Common myeloid progenitor, CD34-positive (primary cell): ENCODE results near the gene TMEM158.

Source experiments
- CTCF ChIA-PET: fragments of 350-600 bp; sonication (Branson Sonifier 250); formaldehyde crosslinking; loops from one replicate; lab custom pipeline; 2021; ENCODE audit warnings: antibody characterized with exemption; lab: Charles Lee
- POLR2A ChIA-PET: fragments of 350-600 bp; sonication (Branson Sonifier 250); formaldehyde crosslinking; loops from one replicate; lab custom pipeline; 2021; ENCODE audit warnings: antibody characterized with exemption; lab: Charles Lee
- DNase-seq, 3 donors: peaks; one replicate each; pipeline versions ENCODE4 v3.0.0 to v3.0.0-alpha.2; 2013
- H3K27ac ChIP-seq, 2 experiments: 1 replicate in 1 of 2; 2 replicates in 1 of 2; pipeline ENCODE4 v1.7.0; 2013; ENCODE audit warnings: inconsistent platforms in 2 of 2, low read length in 2 of 2, mild to moderate bottlenecking in 2 of 2, low read depth in 1 of 2, moderate library complexity in 1 of 2; ENCODE audit not compliant: severe bottlenecking in 2 of 2, insufficient read depth in 1 of 2, poor library complexity in 1 of 2
- H3K27me3 ChIP-seq, 5 experiments: replicated peaks in 2 of 5; 1 replicate in 3 of 5; 2 replicates in 2 of 5; pipeline versions ENCODE4 v1.6.1 to v1.7.0; 2013; ENCODE audit warnings: low read length in 4 of 5, mild to moderate bottlenecking in 2 of 5, moderate library complexity in 2 of 5, inconsistent platforms in 1 of 5; ENCODE audit not compliant: insufficient read depth in 5 of 5, control insufficient read depth in 4 of 5
- H3K36me3 ChIP-seq, 4 experiments: 1 replicate in 2 of 4; 2 replicates in 2 of 4; pipeline versions ENCODE4 v1.6.1 to v1.7.0; 2013; ENCODE audit warnings: low read length in 3 of 4, control low read depth in 1 of 4, mild to moderate bottlenecking in 1 of 4; ENCODE audit not compliant: control insufficient read depth in 4 of 4, insufficient read depth in 4 of 4
- H3K4me1 ChIP-seq, 4 experiments: 1 replicate in 3 of 4; 2 replicates in 1 of 4; pipeline versions ENCODE4 v1.6.1 to v1.7.1; 2013; ENCODE audit warnings: low read length in 3 of 4, mild to moderate bottlenecking in 3 of 4, control low read depth in 1 of 4, inconsistent platforms in 1 of 4, moderate library complexity in 1 of 4; ENCODE audit not compliant: control insufficient read depth in 4 of 4, insufficient read depth in 4 of 4; ENCODE audit errors: control extremely low read depth in 1 of 4
- H3K4me3 ChIP-seq, 7 experiments: 1 replicate in 4 of 7; 2 replicates in 3 of 7; pipeline versions ENCODE4 v1.5.1 to v1.7.0; 2013; ENCODE audit warnings: mild to moderate bottlenecking in 7 of 7, low read length in 6 of 7, moderate library complexity in 6 of 7, inconsistent platforms in 2 of 7, low read depth in 2 of 7, control low read depth in 1 of 7; ENCODE audit not compliant: insufficient read depth in 4 of 7, control insufficient read depth in 1 of 7; ENCODE audit errors: extremely low read depth in 1 of 7
- H3K9me3 ChIP-seq, 5 experiments: 1 replicate in 4 of 5; 2 replicates in 1 of 5; pipeline versions ENCODE4 v1.6.1 to v1.7.1; 2013; ENCODE audit warnings: low read length in 4 of 5, mild to moderate bottlenecking in 2 of 5, inconsistent platforms in 1 of 5, low read depth in 1 of 5, moderate library complexity in 1 of 5; ENCODE audit not compliant: control insufficient read depth in 4 of 5, insufficient read depth in 2 of 5; ENCODE audit errors: control extremely low read depth in 1 of 5
- WGBS: methylation state at CpG from one replicate; pipeline ENCODE4 v1.1.5; 2013; ENCODE audit not compliant: insufficient coverage; 5-methylcytosine and 5-hydroxymethylcytosine counted together

The TMEM158 gene

DNA sequence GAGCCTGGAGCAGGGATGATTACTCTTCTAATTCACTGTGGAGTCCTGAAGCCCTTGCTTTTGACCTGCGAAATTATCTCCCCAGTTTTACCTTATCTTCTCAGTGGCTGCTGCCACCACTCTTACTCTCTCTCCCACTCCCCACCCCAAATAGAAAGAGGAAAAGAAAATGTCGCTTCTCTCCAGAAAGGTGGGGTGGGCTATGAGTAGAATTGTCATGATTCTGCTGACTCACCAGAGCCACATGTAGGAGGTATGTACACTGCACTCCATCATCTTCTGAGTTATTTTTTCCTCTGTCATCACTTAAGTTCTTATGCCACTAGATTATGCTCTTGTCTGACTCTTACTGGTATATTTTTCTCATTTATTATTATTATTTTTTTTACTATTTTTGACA, 43.9 kb upstream of the TMEM158 start:
- Histone ChIP-seq H3K4me3 (no peak overlapping the region), H3K9me3 (no peaks in the 10 kb centered on the region), H3K4me1 (peaks cover 0 to 9% (median 0%) of the 10 kb centered on the region in 4 experiments), H3K27ac (no peak overlapping the region), H3K27me3 (no peaks in the 10 kb centered on the region), H3K36me3 (no peaks in the 10 kb centered on the region)
- ChIA-PET CTCF (no interaction called here), POLR2A (no interaction called here)
- DNase-seq: peak in 2 of 3 donors; percentile 8 to 12
- WGBS: no CpG with 5 or more reads among the region's 2 CpGs

DNA sequence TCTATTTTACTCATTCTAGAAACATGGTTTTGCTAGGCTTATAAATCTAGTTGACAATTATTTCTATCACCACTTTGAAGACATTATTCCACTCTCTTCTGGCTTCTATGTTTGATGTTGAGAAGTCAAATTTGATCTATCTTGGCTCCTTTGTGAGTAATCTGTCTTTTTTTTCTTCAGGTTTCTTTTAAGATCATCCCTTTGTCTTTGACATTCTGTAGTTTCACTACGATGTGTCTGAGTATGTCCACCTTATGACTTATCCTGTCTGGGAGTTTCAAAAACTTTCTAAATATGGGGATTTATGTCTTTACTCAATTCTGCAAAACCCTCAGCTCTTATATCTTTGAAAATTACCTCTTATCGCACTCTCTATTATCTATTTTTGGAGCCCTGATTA, 41.0 kb upstream of the TMEM158 start:
- no peaks in the 10 kb centered on the region for H3K4me1 ChIP-seq
- no peaks in the 10 kb centered on the region for H3K9me3 ChIP-seq
- no peak overlapping the region for H3K4me3 ChIP-seq
- CTCF ChIA-PET: interaction anchor here (1.2 kb wide), 1 partner anchor 9 kb away, joined by 3 read pairs; no protein-coding TSS in a partner anchor
- no peaks in the 10 kb centered on the region for H3K36me3 ChIP-seq
- POLR2A ChIA-PET: no interaction called here
- no peak for DNase-seq
- no peak overlapping the region for H3K27ac ChIP-seq
- 100% methylated on average over 1 of the region's 2 CpGs for WGBS
- no peaks in the 10 kb centered on the region for H3K27me3 ChIP-seq

DNA sequence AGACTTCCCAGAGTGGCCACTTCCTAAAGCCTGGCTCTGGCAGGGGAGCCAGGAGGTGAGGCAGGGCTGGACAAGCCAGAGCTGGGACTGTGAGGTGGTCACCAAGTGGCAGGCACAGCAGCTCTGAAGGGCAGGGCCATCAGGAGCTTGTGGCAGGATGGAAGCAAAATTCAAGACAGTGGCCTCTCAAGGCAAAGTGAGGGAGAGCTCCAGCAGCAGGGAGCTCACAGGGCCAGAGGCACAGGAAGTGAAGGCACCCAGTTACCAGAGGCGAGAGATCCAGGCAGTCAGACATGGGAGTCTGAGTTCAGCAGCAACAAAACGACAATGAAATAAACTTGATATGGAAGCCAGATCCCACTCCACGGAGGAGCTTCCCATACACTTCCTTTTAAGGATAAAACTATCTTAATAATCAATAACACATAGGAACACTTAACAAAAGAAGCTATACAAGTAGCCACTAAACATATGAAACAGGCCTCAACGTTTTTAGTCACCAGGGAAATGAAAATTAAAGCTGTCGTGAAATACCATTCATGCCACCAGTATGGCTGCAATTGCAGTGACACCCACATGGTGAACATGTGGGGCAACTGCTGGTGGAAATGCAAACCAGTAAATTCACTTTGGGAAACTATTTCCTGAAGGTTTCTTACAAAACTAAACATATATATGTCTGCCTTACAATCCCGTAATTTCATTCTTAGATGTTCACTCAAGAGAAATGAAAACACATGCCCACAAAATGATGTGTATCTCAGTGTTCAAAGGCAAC, 35.4 kb upstream of the TMEM158 start:
- Histone ChIP-seq H3K4me3 (no peak overlapping the region), H3K27ac (no peak overlapping the region), H3K9me3 (no peaks in the 10 kb centered on the region), H3K27me3 (no peaks in the 10 kb centered on the region), H3K36me3 (no peaks in the 10 kb centered on the region), H3K4me1 (no peaks in the 10 kb centered on the region)
- ChIA-PET CTCF (interaction anchor here (1.8 kb wide), 1 partner anchor 12 kb away, joined by 3 read pairs; no protein-coding TSS in a partner anchor), POLR2A (no interaction called here)
- 79% methylated on average over 4 of the region's 6 CpGs for WGBS
- no peak for DNase-seq

DNA sequence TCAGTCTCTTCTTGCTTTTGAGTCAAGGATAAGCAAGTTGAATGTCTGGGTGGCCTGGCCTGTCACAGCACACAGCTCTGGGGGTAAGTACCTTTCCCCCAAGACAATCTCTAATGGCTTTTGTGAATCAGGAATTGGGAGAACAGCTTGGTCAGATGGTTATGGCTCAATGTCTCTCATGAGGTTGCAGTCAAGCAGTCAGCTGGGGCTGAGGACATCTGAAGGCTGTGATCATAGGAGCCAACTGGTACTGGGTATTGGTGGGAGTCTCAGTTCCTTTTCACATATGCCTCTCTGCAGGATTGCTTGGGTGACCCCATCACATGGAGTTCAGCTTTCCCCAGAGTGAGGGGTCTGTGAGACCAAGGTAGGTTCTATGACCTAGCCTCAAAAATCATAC, 33.0 kb upstream of the TMEM158 start:
- POLR2A ChIA-PET: interaction anchor here (0.6 kb wide), 1 partner anchor 17 kb away, joined by 4 read pairs; no protein-coding TSS in a partner anchor
- Histone ChIP-seq H3K4me1 (no peaks in the 10 kb centered on the region), H3K27ac (no peak overlapping the region), H3K36me3 (no peaks in the 10 kb centered on the region), H3K4me3 (no peak overlapping the region), H3K27me3 (no peaks in the 10 kb centered on the region), H3K9me3 (peaks cover 0 to 2% (median 0%) of the 10 kb centered on the region in 5 experiments)
- CTCF ChIA-PET: no interaction called here
- DNase-seq: no peak

DNA sequence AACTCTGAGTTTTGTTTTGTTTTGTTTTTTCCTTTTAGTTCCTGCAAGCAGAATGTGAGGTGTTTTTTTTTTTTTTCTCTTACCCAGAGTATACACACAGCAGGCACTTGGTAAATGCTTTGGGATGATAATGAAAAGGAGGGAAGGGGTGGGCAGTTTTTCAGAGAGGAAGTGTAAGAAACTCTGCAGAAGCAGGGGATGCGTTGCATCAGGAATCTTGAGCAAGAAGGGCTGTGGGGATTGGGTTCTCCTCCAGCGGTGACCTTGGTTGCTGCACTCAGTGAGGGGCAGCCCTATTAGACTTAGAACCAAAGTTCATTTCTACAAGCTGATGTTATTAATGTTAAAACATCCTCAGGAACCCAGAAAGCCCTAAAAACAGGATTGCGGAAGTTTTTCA, 32.2 kb upstream of the TMEM158 start:
- ChIA-PET CTCF (interaction anchor here (0.7 to 1.5 kb wide), 2 partner anchors 9 to 27 kb away, joined by 3 read pairs; no protein-coding TSS in a partner anchor), POLR2A (no interaction called here)
- WGBS: 86% methylated on average over 2 of the region's 3 CpGs

DNA sequence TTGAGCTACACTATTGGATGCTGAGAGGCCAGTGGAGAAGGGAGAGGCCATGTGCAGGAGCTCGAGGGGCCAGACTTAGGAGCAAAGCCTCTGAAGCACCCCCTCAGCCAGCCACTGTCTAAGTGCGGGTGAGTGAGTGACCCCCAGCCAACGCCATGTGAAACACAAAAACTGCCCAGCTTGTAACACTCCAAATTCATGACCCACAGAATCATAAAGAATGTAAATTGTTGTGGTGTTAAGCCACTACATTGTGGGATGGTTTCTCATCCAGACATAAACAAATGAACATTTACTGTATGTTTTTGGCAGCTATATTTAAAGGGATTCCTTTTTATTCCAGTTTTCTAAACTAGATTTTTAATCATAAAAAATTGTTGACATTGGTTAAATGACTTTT, 27.2 kb upstream of the TMEM158 start:
- H3K27ac ChIP-seq: no peak overlapping the region
- ChIA-PET CTCF (no interaction called here), POLR2A (no interaction called here)
- 89% methylated on average over 3 of the region's 3 CpGs for WGBS
- H3K36me3 ChIP-seq: no peaks in the 10 kb centered on the region
- H3K4me1 ChIP-seq: no peaks in the 10 kb centered on the region
- no peak for DNase-seq
- H3K4me3 ChIP-seq: no peak overlapping the region
- H3K27me3 ChIP-seq: no peaks in the 10 kb centered on the region
- H3K9me3 ChIP-seq: peaks cover 0 to 2% (median 0%) of the 10 kb centered on the region in 5 experiments

More for the DNA sequence above, 32.2 kb upstream of the TMEM158 start:
- no peak for DNase-seq
- Histone ChIP-seq H3K36me3 (no peaks in the 10 kb centered on the region), H3K27me3 (no peaks in the 10 kb centered on the region), H3K4me1 (no peaks in the 10 kb centered on the region), H3K4me3 (no peak overlapping the region), H3K27ac (no peak overlapping the region), H3K9me3 (peaks cover 0 to 2% (median 0%) of the 10 kb centered on the region in 5 experiments)

DNA sequence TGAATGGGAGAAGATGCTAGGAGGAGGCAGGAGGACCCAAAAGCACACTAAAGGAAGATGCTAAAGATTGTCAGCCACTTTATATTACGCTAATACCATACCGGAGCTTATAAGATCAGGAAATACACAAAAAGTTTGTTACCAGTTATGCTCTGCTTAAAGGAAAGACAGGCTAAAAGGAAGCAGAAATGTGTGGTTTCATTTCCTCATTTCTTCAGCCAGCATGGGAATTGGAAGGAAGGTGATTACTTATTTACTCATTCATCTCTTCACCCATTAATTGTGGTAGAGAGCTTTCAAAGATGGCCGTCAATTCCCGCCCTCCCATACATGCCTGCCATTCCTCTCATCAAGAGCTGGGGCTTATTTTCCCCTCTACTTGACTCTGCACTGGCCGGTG, 26.7 kb upstream of the TMEM158 start:
- Histone ChIP-seq H3K4me1 (no peaks in the 10 kb centered on the region), H3K9me3 (peaks cover 0 to 2% (median 0%) of the 10 kb centered on the region in 5 experiments), H3K27me3 (no peaks in the 10 kb centered on the region), H3K27ac (no peak overlapping the region), H3K36me3 (no peaks in the 10 kb centered on the region), H3K4me3 (no peak overlapping the region)
- WGBS: 80% methylated on average over 1 of the region's 5 CpGs
- no peak for DNase-seq
- ChIA-PET POLR2A (no interaction called here), CTCF (no interaction called here)
